Adipose tissue (tissue), 3 donors: Measurements from ENCODE around the gene KY. TPM values are rescaled to one million over a fixed set of nuclear protein-coding genes. Genes with fewer than 3 reads are reported as not detected.

Experiments used
- H3K27ac ChIP-seq: one replicate; pipeline ENCODE4 v1.5.1; 2013; ENCODE audit warnings: low read depth, low read length
- WGBS, 3 donors: extraction: QIAGEN DNeasy Blood & Tissue Kit; methylation state at CpG; one replicate each; pipeline ENCODE4 v1.1.7; 2013; 5-methylcytosine and 5-hydroxymethylcytosine counted together
- polyA plus RNA-seq, 3 donors: library from polyadenylated mRNA; stranded (reverse); fragments of 200-250 nt; gene quantifications; one replicate each; pipeline ENCODE4 v1.2.3, GENCODE V29; 2013
- donor health status: healthy with polysubstance abuse.
- donor health status: Bipolar disorder and iron deficiency.
- donor health status: healthy.

Gene KY
- polyA plus RNA-seq, 3 donors = 0.03 to 0.12 TPM; not detected in 1

- WGBS, 3 donors = 47 to 52% (median 51%) methylated on average over 11 of the region's 11 CpGs
- no peak overlapping the region for H3K27ac ChIP-seq
These were observed 26.6 kb upstream of the KY start for GRCh38 chr3:134677196-134677986.

GRCh38 chr3:134675726-134676256, 25.0 kb upstream of the KY start:
- 69 to 91% (median 91%) methylated on average over 3 of the region's 3 CpGs for WGBS, 3 donors
- no peak overlapping the region for H3K27ac ChIP-seq

- whole genome bisulfite sequencing, 3 donors = 87 to 88% (median 88%) methylated on average over 5 of the region's 5 CpGs
- no peak overlapping the region for H3K27ac ChIP-seq
These were observed 21.7 kb upstream of the KY start for GRCh38 chr3:134672571-134672970.

- WGBS, 3 donors = 70 to 73% (median 73%) methylated on average over 3 of the region's 3 CpGs
These were observed 17.1 kb upstream of the KY start for GRCh38 chr3:134667956-134668355.

GRCh38 chr3:134667406-134667805, 16.6 kb upstream of the KY start:
- H3K27ac ChIP-seq = no peak overlapping the region
- 77 to 93% (median 89%) methylated on average over 3 of the region's 3 CpGs for WGBS, 3 donors

More at GRCh38 chr3:134667956-134668355, 17.1 kb upstream of the KY start:
- H3K27ac ChIP-seq = no peak overlapping the region

- 66 to 75% (median 73%) methylated on average over 9 of the region's 9 CpGs for WGBS, 3 donors
- H3K27ac ChIP-seq = no peak overlapping the region
These were observed 16.1 kb upstream of the KY start for GRCh38 chr3:134666885-134667284.

- H3K27ac ChIP-seq = no peak overlapping the region
- WGBS, 3 donors = 64 to 68% (median 66%) methylated on average over 4 of the region's 4 CpGs
These were observed 15.6 kb upstream of the KY start for GRCh38 chr3:134666466-134666865.

GRCh38 chr3:134666052-134666451, 15.2 kb upstream of the KY start:
- WGBS, 3 donors = 83 to 88% (median 86%) methylated on average over 7 of the region's 7 CpGs
- no peak overlapping the region for H3K27ac ChIP-seq

- 47 to 70% (median 69%) methylated on average over 6 of the region's 6 CpGs for WGBS, 3 donors
- H3K27ac ChIP-seq = no peak overlapping the region
These were observed 14.4 kb upstream of the KY start for GRCh38 chr3:134665243-134665642.

- WGBS, 3 donors = 79 to 81% (median 81%) methylated on average over 6 to 7 of the region's 7 CpGs
- H3K27ac ChIP-seq = no peak overlapping the region
These were observed 13.1 kb upstream of the KY start for GRCh38 chr3:134663721-134664456.

- WGBS, 3 donors = 85 to 94% (median 92%) methylated on average over 5 of the region's 5 CpGs
These were observed 9.2 kb upstream of the KY start for GRCh38 chr3:134660046-134660441.

GRCh38 chr3:134659391-134660045, 8.7 kb upstream of the KY start:
- no peak overlapping the region for H3K27ac ChIP-seq
- 77 to 80% (median 78%) methylated on average over 15 of the region's 15 CpGs for WGBS, 3 donors

More at GRCh38 chr3:134660046-134660441, 9.2 kb upstream of the KY start:
- H3K27ac ChIP-seq = no peak overlapping the region

- H3K27ac ChIP-seq = no peak overlapping the region
- 77 to 81% (median 78%) methylated on average over 5 of the region's 5 CpGs for whole genome bisulfite sequencing, 3 donors
These were observed 7.7 kb upstream of the KY start for GRCh38 chr3:134658555-134658954.

- 70 to 79% (median 78%) methylated on average over 7 of the region's 7 CpGs for WGBS, 3 donors
- H3K27ac ChIP-seq = no peak overlapping the region
These were observed 5.5 kb upstream of the KY start for GRCh38 chr3:134656211-134656800.

GRCh38 chr3:134655706-134656105, 4.9 kb upstream of the KY start:
- WGBS, 3 donors = 78 to 90% (median 86%) methylated on average over 4 of the region's 4 CpGs
- H3K27ac ChIP-seq = no peak overlapping the region

- WGBS, 3 donors = 94 to 100% (median 97%) methylated on average over 1 of the region's 1 CpG
- H3K27ac ChIP-seq = no peak overlapping the region
These were observed 3.2 kb upstream of the KY start for GRCh38 chr3:134654031-134654430.

GRCh38 chr3:134652886-134653630, 2.2 kb upstream of the KY start:
- H3K27ac ChIP-seq = no peak overlapping the region
- 88 to 92% (median 90%) methylated on average over 7 of the region's 7 CpGs for WGBS, 3 donors

- 76 to 84% (median 81%) methylated on average over 7 of the region's 7 CpGs for whole genome bisulfite sequencing, 3 donors
- H3K27ac ChIP-seq = no peak overlapping the region
These were observed 1.6 kb upstream of the KY start for GRCh38 chr3:134652409-134652831.
